A549 (cell line): Measurements from ENCODE around the gene ROPN1B.

Source experiments
- BCL3 ChIP-seq: fragments of >200 bp; sonication (Bioruptor Twin); formaldehyde crosslinking; IDR thresholded peaks from 3 replicates; pipeline ENCODE4 v1.6.1; 2016
- CHD4 ChIP-seq: fragments of 200-600 bp; sonication (generic); IDR thresholded peaks from 2 replicates; pipeline ENCODE4 v1.6.1; 2016; ENCODE audit warnings: antibody characterized with exemption, mild to moderate bottlenecking, borderline replicate concordance
- CTCF ChIP-seq: fragments of >200 bp; sonication (Bioruptor Twin); formaldehyde crosslinking; IDR thresholded peaks from 3 replicates; pipeline ENCODE4 v1.5.1; 2016
- GATA3 ChIP-seq: IDR thresholded peaks from 2 replicates; pipeline ENCODE4 v1.6.1; 2012; ENCODE audit warnings: borderline replicate concordance
- HOXB5 ChIP-seq: fragments of 250-450 bp; sonication (Bioruptor Pico); IDR thresholded peaks from 2 replicates; pipeline ENCODE4 v1.5.0; 2020; ENCODE audit warnings: mild to moderate bottlenecking, moderate library complexity
- MAX ChIP-seq: IDR thresholded peaks from 2 replicates; pipeline ENCODE4 v1.6.1; 2012
- MAZ ChIP-seq: fragments of 150-350 bp; IDR thresholded peaks from 2 replicates; pipeline ENCODE4 v1.6.1; 2014; ENCODE audit warnings: antibody characterized with exemption, low read depth, low read length, borderline replicate concordance
- NPAS2 ChIP-seq: fragments of 250-450 bp; sonication (Bioruptor Pico); IDR thresholded peaks from 2 replicates; pipeline ENCODE4 v1.8.0; 2022; ENCODE audit warnings: mild to moderate bottlenecking, moderate library complexity, borderline replicate concordance
- POLR2A ChIP-seq: IDR thresholded peaks from 2 replicates; pipeline ENCODE4 v1.6.1; 2012; ENCODE audit warnings: mild to moderate bottlenecking, low read length
- RAD21 ChIP-seq, 2 experiments: fragments of >200 bp in 1 of 2; sonication (Bioruptor Twin) in 1 of 2; formaldehyde crosslinking in 1 of 2; IDR thresholded peaks in 1 of 2; conservative IDR thresholded peaks in 1 of 2; 2 replicates in 1 of 2; 3 replicates in 1 of 2; pipeline ENCODE4 v1.6.1; 2012 to 2018; ENCODE audit warnings: inconsistent platforms in 1 of 2

GRCh38 chr3:126015075-126015474, 46.1 kb downstream of the ROPN1B start:
- TF ChIP-seq GATA3 = no peak
- TF ChIP-seq MAX = no peak
- no peak for TF ChIP-seq POLR2A
- no peak for TF ChIP-seq CTCF
- TF ChIP-seq MAZ = no peak
- no peak for TF ChIP-seq RAD21 (conservative IDR thresholded peaks at IDR 0.05 in 1 of 2, IDR thresholded peaks at IDR 0.05 in 1 of 2)
- no peak for TF ChIP-seq BCL3
- TF ChIP-seq NPAS2 (CRISPR knock-in tag) = no peak
- TF ChIP-seq HOXB5 (CRISPR knock-in tag) = no peak
- no peak for TF ChIP-seq CHD4
